Measurements from ENCODE around the gene GGT6.

GRCh38 chr17:4605826-4606225 lies 45.4 kb upstream of the GGT6 start:
- TF ChIP-seq CTCF (optimal IDR thresholded peaks at IDR 0.05 in 1 of 3, IDR thresholded peaks at IDR 0.05 in 1 of 3, conservative IDR thresholded peaks at IDR 0.05 in 1 of 3; ENCODE audit: extremely low read depth in 1 of 3, insufficient read depth in 2 of 3, low read length in 3 of 3) (no peak), EZH2 (IDR thresholded peaks at IDR 0.05; ENCODE audit: low read length) (no peak)

Data from keratinocyte (primary cell).